Aorta (tissue), 5 donors: ENCODE measurements around the gene DOCK3. TPM values are rescaled to one million over a fixed set of nuclear protein-coding genes. Genes with fewer than 3 reads are reported as not detected.
"Not testable (repeated sequence)": the region's sequence is repeated elsewhere in the genome, so short reads cannot be mapped to it uniquely, and the experiment has no call there.

Experiments used
- ATAC-seq: fragments of 200-7000 bp; cut with Tn5 transposase; one replicate; pipeline ENCODE4 v1.9.1; 2022; ENCODE audit warnings: moderate library complexity; ENCODE audit not compliant: low FRiP score
- DNase-seq, 2 donors: peaks; one replicate each; pipeline ENCODE4 v3.0.0-alpha.2; 2020
- H3K27ac ChIP-seq, 2 donors: one replicate each; pipeline ENCODE4 v1.5.1; 2013; ENCODE audit warnings: low read length in 2 of 2, mild to moderate bottlenecking in 2 of 2, moderate library complexity in 2 of 2, control low read depth in 1 of 2, inconsistent platforms in 1 of 2, low read depth in 1 of 2
- H3K27me3 ChIP-seq, 2 donors: one replicate each; pipeline ENCODE4 v1.6.1; 2013; ENCODE audit warnings: control low read depth in 1 of 2, low read length in 1 of 2, mild to moderate bottlenecking in 1 of 2, moderate library complexity in 1 of 2; ENCODE audit not compliant: insufficient read depth in 2 of 2, control insufficient read depth in 1 of 2
- H3K36me3 ChIP-seq, 2 donors: one replicate each; pipeline ENCODE4 v1.6.1; 2013; ENCODE audit warnings: control low read depth in 1 of 2, low read length in 1 of 2, mild to moderate bottlenecking in 1 of 2; ENCODE audit not compliant: insufficient read depth in 2 of 2, control insufficient read depth in 1 of 2
- H3K4me1 ChIP-seq, 2 donors: one replicate each; pipeline ENCODE4 v1.6.1; 2013; ENCODE audit warnings: low read length in 2 of 2, control low read depth in 1 of 2, mild to moderate bottlenecking in 1 of 2, moderate library complexity in 1 of 2; ENCODE audit not compliant: insufficient read depth in 2 of 2, control insufficient read depth in 1 of 2
- H3K4me3 ChIP-seq, 2 donors: one replicate each; pipeline ENCODE4 v1.5.1; 2013; ENCODE audit warnings: low read length in 2 of 2, control low read depth in 1 of 2, mild to moderate bottlenecking in 1 of 2
- H3K9me3 ChIP-seq: one replicate; pipeline ENCODE4 v1.6.1; 2013; ENCODE audit warnings: mild to moderate bottlenecking, low read length; ENCODE audit not compliant: control insufficient read depth
- WGBS, 2 donors: extraction: QIAGEN DNeasy Blood & Tissue Kit; methylation state at CpG; one replicate each; pipeline ENCODE4 v1.1.7; 2013; 5-methylcytosine and 5-hydroxymethylcytosine counted together
- intact Hi-C, 2 donors: fragments of 100-400 bp; cut with DNase I; formaldehyde crosslinking; loops; one replicate each; pipeline versions ENCODE4 v1.14.2 to v1.15.0; 2022
- polyA plus RNA-seq, 2 donors: library from polyadenylated mRNA; stranded (reverse); fragments of 200-250 nt; gene quantifications; one replicate each; pipeline ENCODE4 v1.2.3, GENCODE V29; 2013
- total RNA-seq, 2 donors: library from RNA; stranded (reverse); fragmentation: NEBNext Ultra II Directional; extraction: Animal tissue kit (Norgen Biotek cat#: 25700); gene quantifications; one replicate each; pipeline ENCODE4 v1.2.1, GENCODE V29; 2021
- donor health status: healthy with polysubstance abuse.
- donor health status: Bipolar disorder and iron deficiency.
- donor health status: DM: no; HTN: no; CAD: no.
- donor health status: DM: no; HTN: no; CAD: no.
- donor health status: DM: yes; HTN: yes; CAD: no.

The DOCK3 gene
- total and polyA plus RNA-seq, 4 donors = 0.31 to 0.97 (median 0.55) TPM

DNA sequence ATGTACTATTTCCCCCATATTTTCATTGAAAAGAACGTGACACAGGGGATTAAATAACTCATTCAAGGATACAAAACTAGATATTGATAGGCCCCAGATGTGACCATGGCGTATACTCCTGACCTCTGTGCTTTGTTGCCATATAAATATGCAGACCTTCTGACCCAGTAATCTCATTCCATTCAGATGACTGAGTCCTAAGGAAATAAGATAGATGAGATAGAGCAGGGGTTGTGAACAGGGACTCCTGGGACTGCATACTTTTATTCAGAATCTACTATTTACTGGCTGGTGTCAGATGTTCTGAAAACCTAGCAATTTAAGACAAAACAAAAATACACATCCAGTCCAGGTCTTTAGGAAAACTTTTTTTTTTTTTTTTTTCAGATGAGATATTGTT lies 571.1 kb downstream of the DOCK3 start:
- intact Hi-C loops = no loop called here
- H3K27me3 ChIP-seq = no peaks in the 10 kb centered on the region
- no peak for DNase-seq
- no peaks in the 10 kb centered on the region for H3K9me3 ChIP-seq
- H3K4me1 ChIP-seq = no peaks in the 10 kb centered on the region
- H3K27ac ChIP-seq = no peak overlapping the region
- no peaks in the 10 kb centered on the region for H3K36me3 ChIP-seq
- no peak for ATAC-seq
- WGBS, 2 donors = 42 to 44% methylated on average over 2 of the region's 2 CpGs
- no peak overlapping the region for H3K4me3 ChIP-seq

DNA sequence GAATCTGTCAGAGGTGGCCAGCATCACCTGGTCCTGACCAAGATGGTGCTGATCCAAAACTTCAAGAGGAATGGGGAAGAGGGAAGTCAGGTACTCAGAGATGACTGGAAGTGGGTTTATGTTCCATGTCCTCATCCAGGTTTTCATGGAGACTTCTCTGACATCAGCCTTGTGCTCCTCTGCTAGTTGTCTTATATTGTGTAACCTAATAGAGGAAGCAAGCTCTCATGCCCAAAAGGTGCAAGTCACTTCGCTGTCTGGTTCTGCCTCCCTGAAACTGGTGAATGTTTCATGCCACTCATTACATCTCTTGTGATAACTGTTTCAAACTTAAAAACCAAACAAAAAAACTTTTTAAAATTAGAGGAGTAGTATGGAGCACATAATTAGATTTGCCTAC lies 583.1 kb downstream of the DOCK3 start:
- H3K4me3 ChIP-seq = no peak overlapping the region
- no peaks in the 10 kb centered on the region for H3K36me3 ChIP-seq
- H3K27me3 ChIP-seq = no peaks in the 10 kb centered on the region
- H3K4me1 ChIP-seq = no peaks in the 10 kb centered on the region
- WGBS, 2 donors = 89 to 92% methylated on average over 1 of the region's 1 CpG
- H3K9me3 ChIP-seq = no peaks in the 10 kb centered on the region
- intact Hi-C loops = no loop called here
- ATAC-seq (no peak), DNase-seq (no peak)
- H3K27ac ChIP-seq = no peak overlapping the region

DNA sequence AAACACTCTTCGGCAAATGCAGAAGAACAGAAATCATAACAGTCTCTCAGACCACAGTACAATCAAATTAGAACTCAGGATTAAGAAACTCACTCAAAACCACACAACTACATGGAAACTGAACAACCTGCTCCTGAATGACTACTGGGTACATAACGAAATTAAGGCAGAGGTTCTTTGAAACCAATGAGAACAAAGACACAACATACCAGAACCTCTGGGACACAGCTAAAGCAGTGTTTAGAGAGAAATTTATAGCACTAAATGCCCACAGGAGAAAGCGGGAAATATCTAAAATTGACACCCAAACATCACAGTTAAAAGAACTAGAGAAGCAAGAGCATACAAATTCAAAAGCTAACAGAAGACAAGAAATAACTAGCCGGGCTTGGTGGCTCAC lies 589.4 kb downstream of the DOCK3 start:
- intact Hi-C loops, H3K27ac ChIP-seq, H3K27me3 ChIP-seq, H3K4me1 ChIP-seq, ATAC-seq, H3K9me3 ChIP-seq, DNase-seq, H3K4me3 ChIP-seq, H3K36me3 ChIP-seq: not testable (repeated sequence)
- 81 to 82% methylated on average over 4 of the region's 4 CpGs for WGBS, 2 donors

DNA sequence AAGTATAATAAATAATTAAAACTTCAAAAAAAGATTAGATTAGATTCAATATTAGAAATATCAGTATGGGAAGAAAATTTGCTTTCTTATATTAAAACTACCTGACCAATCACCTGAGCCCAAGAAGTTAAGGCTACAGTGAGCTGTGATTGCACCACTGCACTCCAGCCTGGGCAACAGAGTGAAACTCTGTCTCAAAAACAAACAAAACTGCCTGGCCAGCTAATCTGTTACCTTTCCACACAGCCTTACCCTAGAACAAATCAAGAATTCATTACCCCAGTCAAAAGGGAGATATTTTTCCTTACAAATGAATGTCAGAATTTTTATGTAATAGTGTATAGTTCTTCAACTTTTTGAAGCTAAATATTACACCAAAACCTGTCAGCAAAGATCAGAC lies 593.4 kb downstream of the DOCK3 start:
- H3K4me1 ChIP-seq = no peaks in the 10 kb centered on the region
- no peaks in the 10 kb centered on the region for H3K9me3 ChIP-seq
- peaks cover 0 to 1% of the 10 kb centered on the region in 2 donors for H3K27me3 ChIP-seq
- ATAC-seq = no peak
- intact Hi-C loops = no loop called here
- H3K36me3 ChIP-seq = no peaks in the 10 kb centered on the region
- DNase-seq = no peak
- H3K4me3 ChIP-seq = no peak overlapping the region
- no peak overlapping the region for H3K27ac ChIP-seq

DNA sequence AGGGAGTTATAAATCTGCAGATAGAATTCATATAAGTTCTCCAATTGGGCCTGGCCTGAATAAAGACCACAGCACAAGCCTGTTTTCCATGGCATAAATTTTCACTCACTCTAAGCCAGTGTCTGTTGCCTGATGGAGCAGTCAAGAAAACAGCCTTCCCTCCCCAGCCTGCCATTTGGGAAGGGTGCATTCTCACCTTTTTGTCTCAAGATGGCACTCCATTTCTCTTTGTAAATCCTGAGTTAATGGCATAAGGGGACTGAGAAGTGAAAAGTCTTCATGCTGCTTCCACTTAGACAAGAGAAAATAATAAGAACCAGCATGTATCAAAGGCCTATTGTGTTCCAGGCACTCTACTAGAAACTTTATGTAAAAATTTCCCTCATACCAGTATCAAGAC lies 594.7 kb downstream of the DOCK3 start:
- no peak overlapping the region for H3K4me3 ChIP-seq
- no peaks in the 10 kb centered on the region for H3K9me3 ChIP-seq
- H3K27me3 ChIP-seq = peaks cover 0 to 1% of the 10 kb centered on the region in 2 donors
- no peaks in the 10 kb centered on the region for H3K4me1 ChIP-seq
- intact Hi-C loops = no loop called here
- DNase-seq (no peak), ATAC-seq (no peak)
- H3K27ac ChIP-seq = no peak overlapping the region
- no peaks in the 10 kb centered on the region for H3K36me3 ChIP-seq

DNA sequence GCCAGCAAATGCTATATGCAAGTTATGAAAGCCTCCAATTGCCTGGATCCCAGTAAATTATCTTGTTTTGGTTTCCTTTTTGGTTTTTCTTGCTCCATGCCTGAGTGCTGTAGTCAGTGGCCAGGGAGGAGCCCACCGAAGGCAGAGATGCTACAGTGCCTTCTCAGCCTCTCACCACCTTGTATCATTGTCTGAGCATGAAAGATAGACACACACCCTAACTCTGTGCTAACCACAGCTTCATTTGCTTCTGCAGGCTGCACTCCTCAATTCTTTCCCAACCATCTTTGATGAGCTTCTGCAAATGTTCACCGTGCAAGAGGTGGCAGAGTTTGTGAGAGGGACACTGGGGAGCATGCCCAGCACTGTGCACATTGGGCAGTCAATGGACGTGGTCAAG lies 595.8 kb downstream of the DOCK3 start:
- ATAC-seq = no peak
- Histone ChIP-seq H3K4me3 (no peak overlapping the region), H3K27me3 (peaks cover 0 to 1% of the 10 kb centered on the region in 2 donors), H3K9me3 (no peaks in the 10 kb centered on the region), H3K4me1 (no peaks in the 10 kb centered on the region), H3K27ac (no peak overlapping the region), H3K36me3 (no peaks in the 10 kb centered on the region)
- WGBS, 2 donors = 75 to 76% methylated on average over 3 of the region's 3 CpGs
- intact Hi-C loops = no loop called here
- no peak for DNase-seq

DNA sequence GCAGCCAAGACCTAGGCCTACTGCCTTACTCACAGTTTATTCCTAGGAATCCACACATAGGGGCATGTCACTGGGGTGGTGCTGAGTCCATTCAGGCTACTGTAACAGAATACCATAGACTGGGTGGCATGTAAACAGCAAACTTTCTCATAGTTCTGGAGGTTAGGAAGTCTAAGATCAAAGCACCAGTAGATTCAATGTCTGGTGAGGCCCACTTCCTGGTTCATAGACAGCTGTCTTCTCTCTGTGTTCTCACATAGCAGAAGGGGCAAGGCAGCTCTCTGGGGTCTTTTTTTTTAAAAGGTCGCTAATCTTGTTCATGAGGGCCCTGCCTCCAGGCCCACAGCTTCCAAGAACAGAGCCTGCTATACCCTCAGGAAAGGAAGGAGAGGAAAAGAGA lies 596.4 kb downstream of the DOCK3 start:
- WGBS, 2 donors = 65 to 67% methylated on average over 1 of the region's 1 CpG
- ATAC-seq = no peak
- Histone ChIP-seq H3K27me3 (peaks cover 0 to 1% of the 10 kb centered on the region in 2 donors), H3K27ac (no peak overlapping the region), H3K36me3 (no peaks in the 10 kb centered on the region), H3K4me3 (no peak overlapping the region), H3K9me3 (no peaks in the 10 kb centered on the region), H3K4me1 (no peaks in the 10 kb centered on the region)
- intact Hi-C loops = no loop called here
- no peak for DNase-seq

DNA sequence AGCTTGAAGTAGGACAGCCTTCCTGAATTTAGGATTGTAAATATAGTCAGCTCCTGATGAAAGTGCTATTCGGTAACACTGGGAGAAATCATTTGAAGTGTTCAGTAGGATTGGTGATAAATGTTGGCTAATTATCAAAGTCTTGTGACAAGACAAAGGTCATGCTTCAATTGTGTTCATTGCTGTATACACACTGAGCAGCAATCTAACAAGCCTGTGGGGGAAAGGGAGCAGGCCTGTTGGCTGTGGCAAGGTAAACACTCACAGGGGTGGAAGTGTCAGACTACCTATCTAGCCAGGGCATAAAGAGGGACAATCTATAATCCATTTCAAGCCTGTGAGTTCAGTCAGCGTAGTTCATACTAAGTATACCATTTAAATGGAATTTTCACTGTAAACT lies 599.3 kb downstream of the DOCK3 start:
- no peak overlapping the region for H3K4me3 ChIP-seq
- ATAC-seq (no peak), DNase-seq (no peak)
- 62 to 66% methylated on average over 2 of the region's 2 CpGs for WGBS, 2 donors
- no peak overlapping the region for H3K27ac ChIP-seq
- H3K9me3 ChIP-seq = no peaks in the 10 kb centered on the region
- no peaks in the 10 kb centered on the region for H3K4me1 ChIP-seq
- intact Hi-C loops = no loop called here
- H3K36me3 ChIP-seq = no peaks in the 10 kb centered on the region
- peaks cover 0 to 1% of the 10 kb centered on the region in 2 donors for H3K27me3 ChIP-seq

DNA sequence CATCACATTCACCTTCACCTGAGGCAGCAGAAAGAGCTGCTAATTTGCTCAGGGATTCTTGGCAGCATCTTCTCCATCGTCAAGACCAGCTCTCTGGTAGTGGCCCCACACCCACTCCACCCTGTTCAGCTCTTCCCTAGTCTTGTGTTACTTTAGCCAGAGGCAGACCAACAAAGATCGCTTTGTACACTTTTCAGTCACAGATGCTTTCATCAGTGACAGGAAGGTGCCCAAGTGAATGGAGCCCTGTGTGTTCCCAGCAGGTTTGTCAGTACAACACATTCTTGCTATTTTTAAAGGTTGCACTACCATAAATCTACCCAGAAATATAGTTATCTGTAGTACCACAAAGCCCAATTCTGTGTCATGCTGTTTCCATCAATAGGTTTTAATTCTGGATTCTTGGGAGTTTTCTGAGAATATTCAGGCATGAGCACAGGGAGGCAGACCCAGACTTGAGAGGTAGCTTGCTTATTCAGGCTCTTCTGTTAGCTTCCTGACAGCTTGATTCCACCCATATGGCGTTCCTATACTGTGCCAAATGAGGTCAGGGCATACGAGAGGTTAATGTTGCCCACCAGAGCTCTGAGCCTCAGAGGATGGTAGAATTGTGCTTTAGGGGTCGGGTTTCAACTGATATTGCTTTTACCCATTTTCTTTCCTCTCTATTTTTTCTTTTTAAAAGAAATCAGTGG lies 600.5 kb downstream of the DOCK3 start:
- 28 to 33% methylated on average over 5 of the region's 5 CpGs for WGBS, 2 donors
- no peak for DNase-seq
- peaks cover 0 to 1% of the 10 kb centered on the region in 2 donors for H3K27me3 ChIP-seq
- no peak overlapping the region for H3K27ac ChIP-seq
- no peaks in the 10 kb centered on the region for H3K9me3 ChIP-seq
- H3K36me3 ChIP-seq = no peaks in the 10 kb centered on the region
- ATAC-seq = no peak
- intact Hi-C loops = no loop called here
- no peak overlapping the region for H3K4me3 ChIP-seq
- no peaks in the 10 kb centered on the region for H3K4me1 ChIP-seq
